ENCODE results near the gene SUPT20H.
A peak's percentile ranks its signal among the peaks of the same experiment; 100 is the strongest.
"Not testable (repeated sequence)": the region's sequence is repeated elsewhere in the genome, so short reads cannot be mapped to it uniquely, and the experiment has no call there.

Gene SUPT20H

DNA sequence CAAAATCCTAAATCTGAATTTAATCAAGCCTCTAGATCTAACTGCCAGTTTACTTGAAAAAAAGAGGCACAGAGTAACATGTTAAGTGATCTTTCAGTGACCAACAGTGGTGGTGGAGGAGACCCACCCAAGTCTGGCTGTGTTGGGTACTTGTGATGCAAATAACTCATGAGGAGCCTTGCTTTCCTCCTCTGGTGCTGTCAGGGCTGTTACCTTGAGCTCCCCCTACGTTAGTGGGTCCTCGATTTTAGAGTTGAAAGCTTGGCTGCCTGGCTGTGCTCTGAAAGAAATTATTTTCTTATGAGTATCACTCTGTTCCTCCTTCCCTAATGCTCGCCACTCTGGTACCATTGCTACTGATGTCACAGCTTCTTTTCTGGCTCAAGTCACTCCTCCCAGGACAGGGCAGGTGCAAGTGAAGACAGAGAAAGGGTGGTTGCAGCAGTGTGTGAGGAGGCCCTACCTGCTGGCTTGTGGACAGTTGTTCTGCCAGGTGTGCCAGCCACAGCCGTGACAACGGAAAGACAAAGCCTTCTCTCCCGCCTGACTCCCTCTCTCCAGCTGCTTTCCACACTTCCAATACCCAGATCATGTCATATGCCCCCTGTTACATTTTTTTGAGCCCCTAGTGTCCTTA, 6.5 kb upstream of the SUPT20H start:
- no peaks in the 10 kb centered on the region for H3K9me2 ChIP-seq (replicated peaks; ENCODE audit: insufficient read depth, low read length)
- H4K20me1 ChIP-seq (ENCODE audit: low read depth, low read length) = no peaks in the 10 kb centered on the region
- H3K79me2 ChIP-seq (ENCODE audit: insufficient read depth, low read length) = no peaks in the 10 kb centered on the region
- no peak overlapping the region for H2AFZ ChIP-seq (ENCODE audit: low read depth, low read length, severe bottlenecking)
- H3K36me3 ChIP-seq (ENCODE audit: low read length) = no peaks in the 10 kb centered on the region
- no peaks in the 10 kb centered on the region for H3F3A ChIP-seq (ENCODE audit: insufficient read depth)
- no peaks in the 10 kb centered on the region for H3K9me3 ChIP-seq (ENCODE audit: insufficient read depth, low read length)
- TF ChIP-seq EZH2phosphoT487 (conservative IDR thresholded peaks at IDR 0.05; ENCODE audit: low read length) (no peak), CTCF (IDR thresholded peaks at IDR 0.05; ENCODE audit: insufficient read depth, low read length, poor library complexity, severe bottlenecking) (no peak)
- no peak overlapping the region for H3K4me2 ChIP-seq (ENCODE audit: low read depth, low read length, poor library complexity, severe bottlenecking)
- no peak overlapping the region for H3K27ac ChIP-seq (ENCODE audit: low read depth, low read length)
- H3K27me3 ChIP-seq (ENCODE audit: low read length) = no peaks in the 10 kb centered on the region
- H3K9ac ChIP-seq (ENCODE audit: low read length) = no peak overlapping the region
- no peak overlapping the region for H3K4me3 ChIP-seq (ENCODE audit: insufficient read depth, low read length, poor library complexity, severe bottlenecking)

- H3K4me2 ChIP-seq (ENCODE audit: low read depth, low read length, poor library complexity, severe bottlenecking) = peak overlapping the region; percentile 57
- no peaks in the 10 kb centered on the region for H3K9me3 ChIP-seq (ENCODE audit: insufficient read depth, low read length)
- H3K9ac ChIP-seq (ENCODE audit: low read length) = peak overlapping the region; percentile 74
- no peaks in the 10 kb centered on the region for H4K20me1 ChIP-seq (ENCODE audit: low read depth, low read length)
- no peaks in the 10 kb centered on the region; the same call in 1 of the 2 replicates for H3K36me3 ChIP-seq (ENCODE audit: low read length)
- peaks cover 30% of the 10 kb centered on the region for H3K79me2 ChIP-seq (ENCODE audit: insufficient read depth, low read length)
- H3F3A ChIP-seq (ENCODE audit: insufficient read depth) = no peaks in the 10 kb centered on the region
- TF ChIP-seq CTCF (IDR thresholded peaks at IDR 0.05; ENCODE audit: insufficient read depth, low read length, poor library complexity, severe bottlenecking) (no peak), EZH2phosphoT487 (conservative IDR thresholded peaks at IDR 0.05; ENCODE audit: low read length) (no peak)
- peak overlapping the region; percentile 81 for H2AFZ ChIP-seq (ENCODE audit: low read depth, low read length, severe bottlenecking)
- H3K9me2 ChIP-seq (replicated peaks; ENCODE audit: insufficient read depth, low read length) = no peaks in the 10 kb centered on the region
- H3K27me3 ChIP-seq (ENCODE audit: low read length) = no peaks in the 10 kb centered on the region
- H3K4me3 ChIP-seq (ENCODE audit: insufficient read depth, low read length, poor library complexity, severe bottlenecking) = peak overlapping the region; percentile 51
- no peak overlapping the region for H3K27ac ChIP-seq (ENCODE audit: low read depth, low read length)
These were observed 332 bp upstream of the SUPT20H start for GRCh38 chr13:37059848-37060192.

- H3K36me3 ChIP-seq (ENCODE audit: low read length); H4K20me1 ChIP-seq (ENCODE audit: low read depth, low read length); H3K27ac ChIP-seq (ENCODE audit: low read depth, low read length); H3K27me3 ChIP-seq (ENCODE audit: low read length); H2AFZ ChIP-seq (ENCODE audit: low read depth, low read length, severe bottlenecking); H3K4me3 ChIP-seq (ENCODE audit: insufficient read depth, low read length, poor library complexity, severe bottlenecking); H3K9me2 ChIP-seq (replicated peaks; ENCODE audit: insufficient read depth, low read length); H3K4me2 ChIP-seq (ENCODE audit: low read depth, low read length, poor library complexity, severe bottlenecking); H3K9me3 ChIP-seq (ENCODE audit: insufficient read depth, low read length); H3F3A ChIP-seq (ENCODE audit: insufficient read depth); H3K9ac ChIP-seq (ENCODE audit: low read length): not testable (repeated sequence)
- H3K79me2 ChIP-seq (ENCODE audit: insufficient read depth, low read length) = peaks cover 55% of the 10 kb centered on the region
These were observed 3.3 kb downstream of the SUPT20H start for GRCh38 chr13:37056228-37056627.

- H3K9me2 ChIP-seq (replicated peaks; ENCODE audit: insufficient read depth, low read length); H3K9me3 ChIP-seq (ENCODE audit: insufficient read depth, low read length); H3K27ac ChIP-seq (ENCODE audit: low read depth, low read length); H3K4me2 ChIP-seq (ENCODE audit: low read depth, low read length, poor library complexity, severe bottlenecking); H2AFZ ChIP-seq (ENCODE audit: low read depth, low read length, severe bottlenecking); H3K9ac ChIP-seq (ENCODE audit: low read length); H3K27me3 ChIP-seq (ENCODE audit: low read length); H3K4me3 ChIP-seq (ENCODE audit: insufficient read depth, low read length, poor library complexity, severe bottlenecking); H4K20me1 ChIP-seq (ENCODE audit: low read depth, low read length); H3F3A ChIP-seq (ENCODE audit: insufficient read depth): not testable (repeated sequence)
- H3K36me3 ChIP-seq (ENCODE audit: low read length) = peaks cover 11% of the 10 kb centered on the region; the same call in 1 of the 2 replicates
- H3K79me2 ChIP-seq (ENCODE audit: insufficient read depth, low read length) = peaks cover 69% of the 10 kb centered on the region
These were observed 6.4 kb downstream of the SUPT20H start for GRCh38 chr13:37053111-37053510.
